ENCODE measurements around the gene TECTA. TPM values are rescaled to one million over a fixed set of nuclear protein-coding genes. Genes with fewer than 3 reads are reported as not detected.
A peak's percentile ranks its signal among the peaks of the same experiment; 100 is the strongest.

The TECTA gene
- total and polyA plus RNA-seq, 12 donors: 0.58 to 5.9 (median 1.3) TPM

- no peaks in the 10 kb centered on the region for H3K36me3 ChIP-seq (replicated peaks in 1 of 2)
- no peaks in the 10 kb centered on the region for H3K9me3 ChIP-seq (replicated peaks in 1 of 3)
- H3K27me3 ChIP-seq: no peaks in the 10 kb centered on the region
- no peak for DNase-seq
- intact Hi-C loops (cut with DNase I): no loop called here
- H3K4me1 ChIP-seq (replicated peaks in 1 of 2): no peaks in the 10 kb centered on the region
- H3K4me3 ChIP-seq: no peak overlapping the region
- TF ChIP-seq CTCF (IDR thresholded peaks at IDR 0.05) (no peak), POLR2A (IDR thresholded peaks at IDR 0.05) (no peak)
- H3K27ac ChIP-seq: no peak overlapping the region
- WGBS, 4 donors: 69 to 100% (median 87%) methylated on average over 1 of the region's 1 CpG
Observed at GRCh38 chr11:121211626-121212025, 110.6 kb downstream of the TECTA start.

- H3K36me3 ChIP-seq (replicated peaks in 1 of 2): no peaks in the 10 kb centered on the region
- H3K9me3 ChIP-seq (replicated peaks in 1 of 3): no peaks in the 10 kb centered on the region
- WGBS, 4 donors: 72 to 88% (median 77%) methylated on average over 3 of the region's 3 CpGs
- H3K4me1 ChIP-seq (replicated peaks in 1 of 2): no peaks in the 10 kb centered on the region
- H3K4me3 ChIP-seq: no peak overlapping the region
- H3K27ac ChIP-seq: no peak overlapping the region
- no peak for DNase-seq
- intact Hi-C loops (cut with DNase I): no loop called here
- no peaks in the 10 kb centered on the region for H3K27me3 ChIP-seq
- TF ChIP-seq CTCF (IDR thresholded peaks at IDR 0.05): no peak
- TF ChIP-seq POLR2A (IDR thresholded peaks at IDR 0.05): no peak
Observed at GRCh38 chr11:121212536-121213361, 111.7 kb downstream of the TECTA start.

GRCh38 chr11:121213362-121213893, 112.4 kb downstream of the TECTA start:
- no peak for TF ChIP-seq POLR2A (IDR thresholded peaks at IDR 0.05)
- TF ChIP-seq CTCF (IDR thresholded peaks at IDR 0.05): no peak
- peak in 3 of 7 donors; percentile 14 to 56 (median 24) for DNase-seq
- intact Hi-C loops (cut with DNase I): no loop called here
- Histone ChIP-seq H3K4me1 (replicated peaks in 1 of 2) (no peaks in the 10 kb centered on the region), H3K27ac (no peak overlapping the region), H3K9me3 (replicated peaks in 1 of 3) (no peaks in the 10 kb centered on the region), H3K27me3 (no peaks in the 10 kb centered on the region), H3K36me3 (replicated peaks in 1 of 2) (no peaks in the 10 kb centered on the region), H3K4me3 (no peak overlapping the region)
- 48 to 87% (median 70%) methylated on average over 3 of the region's 3 CpGs for WGBS, 4 donors

- TF ChIP-seq CTCF (IDR thresholded peaks at IDR 0.05) (no peak), POLR2A (IDR thresholded peaks at IDR 0.05) (no peak)
- no peaks in the 10 kb centered on the region for H3K9me3 ChIP-seq (replicated peaks in 1 of 3)
- no peak overlapping the region for H3K27ac ChIP-seq
- DNase-seq: no peak
- intact Hi-C loops (cut with DNase I): no loop called here
- H3K4me1 ChIP-seq (replicated peaks in 1 of 2): no peaks in the 10 kb centered on the region
- H3K36me3 ChIP-seq (replicated peaks in 1 of 2): no peaks in the 10 kb centered on the region
- no peaks in the 10 kb centered on the region for H3K27me3 ChIP-seq
- H3K4me3 ChIP-seq: no peak overlapping the region
Observed at GRCh38 chr11:121214861-121215260, 113.8 kb downstream of the TECTA start.
